ENCODE results near the gene C2orf49. TPM values are rescaled to one million over a fixed set of nuclear protein-coding genes. Genes with fewer than 3 reads are reported as not detected.

Gene C2orf49
- total and polyA plus RNA-seq, 9 of the 15 experiments (the other 6 are each of a cell fraction or from before 2014, with no cell fraction given), result 17.9 to 38.2 (median 25.6) TPM

DNA sequence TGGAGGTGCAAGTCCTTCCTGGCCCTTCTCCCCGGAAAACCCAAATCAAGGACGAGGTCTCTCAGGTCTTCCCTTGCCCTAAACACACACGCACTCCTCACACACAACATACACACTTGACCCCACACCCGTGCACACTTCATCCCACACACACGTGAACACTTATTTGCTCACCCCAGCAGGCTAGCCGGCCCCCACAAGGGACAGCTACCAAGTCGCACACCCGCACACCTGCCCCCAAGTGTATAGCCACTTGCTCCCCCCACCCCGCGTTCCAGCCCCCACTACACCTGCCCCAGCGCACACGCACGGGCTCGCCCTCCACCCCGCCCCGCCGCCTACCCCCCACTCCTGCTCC lies 8.2 kb upstream of the C2orf49 start (continued):
- TF ChIP-seq, protein P1, sequence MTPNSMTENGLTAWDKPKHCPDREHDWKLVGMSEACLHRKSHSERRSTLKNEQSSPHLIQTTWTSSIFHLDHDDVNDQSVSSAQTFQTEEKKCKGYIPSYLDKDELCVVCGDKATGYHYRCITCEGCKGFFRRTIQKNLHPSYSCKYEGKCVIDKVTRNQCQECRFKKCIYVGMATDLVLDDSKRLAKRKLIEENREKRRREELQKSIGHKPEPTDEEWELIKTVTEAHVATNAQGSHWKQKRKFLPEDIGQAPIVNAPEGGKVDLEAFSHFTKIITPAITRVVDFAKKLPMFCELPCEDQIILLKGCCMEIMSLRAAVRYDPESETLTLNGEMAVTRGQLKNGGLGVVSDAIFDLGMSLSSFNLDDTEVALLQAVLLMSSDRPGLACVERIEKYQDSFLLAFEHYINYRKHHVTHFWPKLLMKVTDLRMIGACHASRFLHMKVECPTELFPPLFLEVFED (CRISPR knock-in tag; conservative IDR thresholded peaks at IDR 0.05), result no peak
- TF ChIP-seq SETDB1 (IDR thresholded peaks at IDR 0.05; ENCODE audit: low read length) (no peak), KDM2B (CRISPR knock-in tag; IDR thresholded peaks at IDR 0.05) (no peak), GATA2 (CRISPR knock-in tag; IDR thresholded peaks at IDR 0.05) (no peak), XRCC3 (IDR thresholded peaks at IDR 0.05) (no peak), NRF1 (conservative IDR thresholded peaks at IDR 0.05 in 1 of 2, IDR thresholded peaks at IDR 0.05 in 1 of 2) (no peak), POLR2AphosphoS2 (IDR thresholded peaks at IDR 0.05; ENCODE audit: low read length) (no peak), WHSC1 (IDR thresholded peaks at IDR 0.05; ENCODE audit: low read length) (no peak), LARP7 (IDR thresholded peaks at IDR 0.05) (0 out of 2 replicates have a peak, but pooled peaks have one; percentile 55), L3MBTL2 (IDR thresholded peaks at IDR 0.05) (no peak), KLF1 (tag; IDR thresholded peaks at IDR 0.05) (no peak), ZNF584 (CRISPR knock-in tag; IDR thresholded peaks at IDR 0.05; ENCODE audit: low read depth) (no peak)
- TF ChIP-seq, protein P2, sequence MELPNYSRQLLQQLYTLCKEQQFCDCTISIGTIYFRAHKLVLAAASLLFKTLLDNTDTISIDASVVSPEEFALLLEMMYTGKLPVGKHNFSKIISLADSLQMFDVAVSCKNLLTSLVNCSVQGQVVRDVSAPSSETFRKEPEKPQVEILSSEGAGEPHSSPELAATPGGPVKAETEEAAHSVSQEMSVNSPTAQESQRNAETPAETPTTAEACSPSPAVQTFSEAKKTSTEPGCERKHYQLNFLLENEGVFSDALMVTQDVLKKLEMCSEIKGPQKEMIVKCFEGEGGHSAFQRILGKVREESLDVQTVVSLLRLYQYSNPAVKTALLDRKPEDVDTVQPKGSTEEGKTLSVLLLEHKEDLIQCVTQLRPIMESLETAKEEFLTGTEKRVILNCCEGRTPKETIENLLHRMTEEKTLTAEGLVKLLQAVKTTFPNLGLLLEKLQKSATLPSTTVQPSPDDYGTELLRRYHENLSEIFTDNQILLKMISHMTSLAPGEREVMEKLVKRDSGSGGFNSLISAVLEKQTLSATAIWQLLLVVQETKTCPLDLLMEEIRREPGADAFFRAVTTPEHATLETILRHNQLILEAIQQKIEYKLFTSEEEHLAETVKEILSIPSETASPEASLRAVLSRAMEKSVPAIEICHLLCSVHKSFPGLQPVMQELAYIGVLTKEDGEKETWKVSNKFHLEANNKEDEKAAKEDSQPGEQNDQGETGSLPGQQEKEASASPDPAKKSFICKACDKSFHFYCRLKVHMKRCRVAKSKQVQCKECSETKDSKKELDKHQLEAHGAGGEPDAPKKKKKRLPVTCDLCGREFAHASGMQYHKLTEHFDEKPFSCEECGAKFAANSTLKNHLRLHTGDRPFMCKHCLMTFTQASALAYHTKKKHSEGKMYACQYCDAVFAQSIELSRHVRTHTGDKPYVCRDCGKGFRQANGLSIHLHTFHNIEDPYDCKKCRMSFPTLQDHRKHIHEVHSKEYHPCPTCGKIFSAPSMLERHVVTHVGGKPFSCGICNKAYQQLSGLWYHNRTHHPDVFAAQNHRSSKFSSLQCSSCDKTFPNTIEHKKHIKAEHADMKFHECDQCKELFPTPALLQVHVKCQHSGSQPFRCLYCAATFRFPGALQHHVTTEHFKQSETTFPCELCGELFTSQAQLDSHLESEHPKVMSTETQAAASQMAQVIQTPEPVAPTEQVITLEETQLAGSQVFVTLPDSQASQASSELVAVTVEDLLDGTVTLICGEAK (IDR thresholded peaks at IDR 0.05), result 0 out of 2 replicates have a peak, but pooled peaks have one; percentile 43
- TF ChIP-seq, protein P2 (CRISPR knock-in tag; IDR thresholded peaks at IDR 0.05), result no peak
- TF ChIP-seq, protein P3, sequence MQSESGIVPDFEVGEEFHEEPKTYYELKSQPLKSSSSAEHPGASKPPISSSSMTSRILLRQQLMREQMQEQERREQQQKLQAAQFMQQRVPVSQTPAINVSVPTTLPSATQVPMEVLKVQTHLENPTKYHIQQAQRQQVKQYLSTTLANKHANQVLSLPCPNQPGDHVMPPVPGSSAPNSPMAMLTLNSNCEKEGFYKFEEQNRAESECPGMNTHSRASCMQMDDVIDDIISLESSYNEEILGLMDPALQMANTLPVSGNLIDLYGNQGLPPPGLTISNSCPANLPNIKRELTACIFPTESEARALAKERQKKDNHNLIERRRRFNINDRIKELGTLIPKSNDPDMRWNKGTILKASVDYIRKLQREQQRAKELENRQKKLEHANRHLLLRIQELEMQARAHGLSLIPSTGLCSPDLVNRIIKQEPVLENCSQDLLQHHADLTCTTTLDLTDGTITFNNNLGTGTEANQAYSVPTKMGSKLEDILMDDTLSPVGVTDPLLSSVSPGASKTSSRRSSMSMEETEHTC (IDR thresholded peaks at IDR 0.05), result no peak
- TF ChIP-seq, protein P4, sequence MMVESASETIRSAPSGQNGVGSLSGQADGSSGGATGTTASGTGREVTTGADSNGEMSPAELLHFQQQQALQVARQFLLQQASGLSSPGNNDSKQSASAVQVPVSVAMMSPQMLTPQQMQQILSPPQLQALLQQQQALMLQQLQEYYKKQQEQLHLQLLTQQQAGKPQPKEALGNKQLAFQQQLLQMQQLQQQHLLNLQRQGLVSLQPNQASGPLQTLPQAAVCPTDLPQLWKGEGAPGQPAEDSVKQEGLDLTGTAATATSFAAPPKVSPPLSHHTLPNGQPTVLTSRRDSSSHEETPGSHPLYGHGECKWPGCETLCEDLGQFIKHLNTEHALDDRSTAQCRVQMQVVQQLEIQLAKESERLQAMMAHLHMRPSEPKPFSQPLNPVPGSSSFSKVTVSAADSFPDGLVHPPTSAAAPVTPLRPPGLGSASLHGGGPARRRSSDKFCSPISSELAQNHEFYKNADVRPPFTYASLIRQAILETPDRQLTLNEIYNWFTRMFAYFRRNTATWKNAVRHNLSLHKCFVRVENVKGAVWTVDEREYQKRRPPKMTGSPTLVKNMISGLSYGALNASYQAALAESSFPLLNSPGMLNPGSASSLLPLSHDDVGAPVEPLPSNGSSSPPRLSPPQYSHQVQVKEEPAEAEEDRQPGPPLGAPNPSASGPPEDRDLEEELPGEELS (CRISPR knock-in tag; IDR thresholded peaks at IDR 0.05; ENCODE audit: borderline replicate concordance), result no peak

All from K562 (cell line).